Measurements from ENCODE around the gene NTN5.

DNA sequence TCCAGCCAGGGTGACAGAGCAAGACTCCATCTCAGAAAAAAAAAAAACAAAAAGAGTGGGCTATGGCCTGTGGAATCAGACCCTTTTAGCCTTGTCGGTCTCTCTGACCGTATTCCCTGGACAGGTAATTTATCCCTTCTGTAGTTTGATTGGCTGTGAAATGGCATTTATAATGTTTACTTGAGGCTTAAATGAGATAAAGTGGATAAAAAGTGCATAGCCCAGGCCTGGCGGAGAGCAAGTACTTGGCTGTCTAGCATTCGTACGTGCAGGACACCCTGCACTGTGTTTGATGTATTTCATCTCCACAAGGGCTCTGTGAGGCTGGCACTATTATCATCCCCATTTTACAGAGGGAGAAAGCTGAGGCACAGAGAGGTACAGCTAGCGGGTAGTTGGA lies 7.0 kb downstream of the NTN5 start:
- TF ChIP-seq, protein P1, sequence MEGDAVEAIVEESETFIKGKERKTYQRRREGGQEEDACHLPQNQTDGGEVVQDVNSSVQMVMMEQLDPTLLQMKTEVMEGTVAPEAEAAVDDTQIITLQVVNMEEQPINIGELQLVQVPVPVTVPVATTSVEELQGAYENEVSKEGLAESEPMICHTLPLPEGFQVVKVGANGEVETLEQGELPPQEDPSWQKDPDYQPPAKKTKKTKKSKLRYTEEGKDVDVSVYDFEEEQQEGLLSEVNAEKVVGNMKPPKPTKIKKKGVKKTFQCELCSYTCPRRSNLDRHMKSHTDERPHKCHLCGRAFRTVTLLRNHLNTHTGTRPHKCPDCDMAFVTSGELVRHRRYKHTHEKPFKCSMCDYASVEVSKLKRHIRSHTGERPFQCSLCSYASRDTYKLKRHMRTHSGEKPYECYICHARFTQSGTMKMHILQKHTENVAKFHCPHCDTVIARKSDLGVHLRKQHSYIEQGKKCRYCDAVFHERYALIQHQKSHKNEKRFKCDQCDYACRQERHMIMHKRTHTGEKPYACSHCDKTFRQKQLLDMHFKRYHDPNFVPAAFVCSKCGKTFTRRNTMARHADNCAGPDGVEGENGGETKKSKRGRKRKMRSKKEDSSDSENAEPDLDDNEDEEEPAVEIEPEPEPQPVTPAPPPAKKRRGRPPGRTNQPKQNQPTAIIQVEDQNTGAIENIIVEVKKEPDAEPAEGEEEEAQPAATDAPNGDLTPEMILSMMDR (IDR thresholded peaks at IDR 0.05; ENCODE audit: insufficient read depth, low read length): no peak
- no peak for TF ChIP-seq POLR2AphosphoS5 (IDR thresholded peaks at IDR 0.05; ENCODE audit: low read depth)
- TF ChIP-seq, protein P2, sequence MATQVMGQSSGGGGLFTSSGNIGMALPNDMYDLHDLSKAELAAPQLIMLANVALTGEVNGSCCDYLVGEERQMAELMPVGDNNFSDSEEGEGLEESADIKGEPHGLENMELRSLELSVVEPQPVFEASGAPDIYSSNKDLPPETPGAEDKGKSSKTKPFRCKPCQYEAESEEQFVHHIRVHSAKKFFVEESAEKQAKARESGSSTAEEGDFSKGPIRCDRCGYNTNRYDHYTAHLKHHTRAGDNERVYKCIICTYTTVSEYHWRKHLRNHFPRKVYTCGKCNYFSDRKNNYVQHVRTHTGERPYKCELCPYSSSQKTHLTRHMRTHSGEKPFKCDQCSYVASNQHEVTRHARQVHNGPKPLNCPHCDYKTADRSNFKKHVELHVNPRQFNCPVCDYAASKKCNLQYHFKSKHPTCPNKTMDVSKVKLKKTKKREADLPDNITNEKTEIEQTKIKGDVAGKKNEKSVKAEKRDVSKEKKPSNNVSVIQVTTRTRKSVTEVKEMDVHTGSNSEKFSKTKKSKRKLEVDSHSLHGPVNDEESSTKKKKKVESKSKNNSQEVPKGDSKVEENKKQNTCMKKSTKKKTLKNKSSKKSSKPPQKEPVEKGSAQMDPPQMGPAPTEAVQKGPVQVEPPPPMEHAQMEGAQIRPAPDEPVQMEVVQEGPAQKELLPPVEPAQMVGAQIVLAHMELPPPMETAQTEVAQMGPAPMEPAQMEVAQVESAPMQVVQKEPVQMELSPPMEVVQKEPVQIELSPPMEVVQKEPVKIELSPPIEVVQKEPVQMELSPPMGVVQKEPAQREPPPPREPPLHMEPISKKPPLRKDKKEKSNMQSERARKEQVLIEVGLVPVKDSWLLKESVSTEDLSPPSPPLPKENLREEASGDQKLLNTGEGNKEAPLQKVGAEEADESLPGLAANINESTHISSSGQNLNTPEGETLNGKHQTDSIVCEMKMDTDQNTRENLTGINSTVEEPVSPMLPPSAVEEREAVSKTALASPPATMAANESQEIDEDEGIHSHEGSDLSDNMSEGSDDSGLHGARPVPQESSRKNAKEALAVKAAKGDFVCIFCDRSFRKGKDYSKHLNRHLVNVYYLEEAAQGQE (IDR thresholded peaks at IDR 0.05; ENCODE audit: insufficient replicate concordance, low read depth): no peak
- TF ChIP-seq GABPA (IDR thresholded peaks at IDR 0.05; ENCODE audit: low read depth): no peak
- no peak for TF ChIP-seq SPI1 (IDR thresholded peaks at IDR 0.05; ENCODE audit: borderline replicate concordance, low read depth)
